Measurements from ENCODE around the gene RARRES1.

RARRES1 gene

GRCh38 chr3:158672215-158673176 is 59.8 kb downstream of the RARRES1 start, which contains the start of gene LXN:
TSS of gene LXN (minus strand) at chr3:158672648. CDS start at chr3:158672478, 170 bp downstream.
- Mint-ChIP-seq H3K4me3 (peak within 1 kb of the TSS; percentile 87), H3K27me3 (ENCODE audit: low read depth, poor library complexity) (no peaks in the 10 kb centered on the region), H3K27ac (peak within 1 kb of the TSS; percentile 70), H3K9me3 (no peaks in the 10 kb centered on the region), H3K36me3 (ENCODE audit: low read depth) (peaks cover 19% of the 10 kb centered on the region), H3K4me1 (peaks cover 25% of the 10 kb centered on the region)
- TF ChIP-seq CTCF (IDR thresholded peaks at IDR 0.05) = peak; percentile 55
- DNase-seq = peak; percentile 85

- Mint-ChIP-seq H3K4me3 (peak overlapping the region; percentile 87), H3K9me3 (no peaks in the 10 kb centered on the region), H3K4me1 (peaks cover 25% of the 10 kb centered on the region), H3K27ac (peak overlapping the region; percentile 70), H3K36me3 (ENCODE audit: low read depth) (peaks cover 18% of the 10 kb centered on the region), H3K27me3 (ENCODE audit: low read depth, poor library complexity) (no peaks in the 10 kb centered on the region)
- DNase-seq = no peak
- TF ChIP-seq CTCF (IDR thresholded peaks at IDR 0.05) = no peak
Measured at GRCh38 chr3:158671821-158672214, 60.4 kb downstream of the RARRES1 start.

GRCh38 chr3:158668506-158668905 is 63.8 kb downstream of the RARRES1 start:
- H3K4me3 Mint-ChIP-seq = no peak overlapping the region
- no peak overlapping the region for H3K27ac Mint-ChIP-seq
- H3K27me3 Mint-ChIP-seq (ENCODE audit: low read depth, poor library complexity) = no peaks in the 10 kb centered on the region
- DNase-seq = no peak
- H3K36me3 Mint-ChIP-seq (ENCODE audit: low read depth) = peaks cover 33% of the 10 kb centered on the region
- H3K9me3 Mint-ChIP-seq = no peaks in the 10 kb centered on the region
- peaks cover 25% of the 10 kb centered on the region for H3K4me1 Mint-ChIP-seq
- no peak for TF ChIP-seq CTCF (IDR thresholded peaks at IDR 0.05)

GRCh38 chr3:158666416-158666815 is 65.8 kb downstream of the RARRES1 start:
- Mint-ChIP-seq H3K36me3 (ENCODE audit: low read depth) (peaks cover 34% of the 10 kb centered on the region), H3K4me3 (no peak overlapping the region), H3K9me3 (no peaks in the 10 kb centered on the region), H3K27ac (no peak overlapping the region), H3K27me3 (ENCODE audit: low read depth, poor library complexity) (no peaks in the 10 kb centered on the region), H3K4me1 (peaks cover 11% of the 10 kb centered on the region)
- TF ChIP-seq CTCF (IDR thresholded peaks at IDR 0.05) = no peak
- no peak for DNase-seq

- Mint-ChIP-seq H3K9me3 (no peaks in the 10 kb centered on the region), H3K36me3 (ENCODE audit: low read depth) (peaks cover 27% of the 10 kb centered on the region), H3K4me1 (no peaks in the 10 kb centered on the region), H3K27ac (no peak overlapping the region), H3K27me3 (ENCODE audit: low read depth, poor library complexity) (no peaks in the 10 kb centered on the region), H3K4me3 (no peak overlapping the region)
- TF ChIP-seq CTCF (IDR thresholded peaks at IDR 0.05) = no peak
- DNase-seq = no peak
Measured at GRCh38 chr3:158663832-158664231, 68.4 kb downstream of the RARRES1 start.

Data from nephron progenitor cell (in vitro differentiated cells).